OCI-LY1 (cell line): Measurements from ENCODE around the gene GBE1.

ENCODE experiments used
- H2AFZ ChIP-seq: fragments of 200-600 bp; sonication (generic), shearing (Covaris generic); 2 replicates; pipeline ENCODE4 v1.6.0; 2014; ENCODE audit warnings: antibody characterized with exemption, mild to moderate bottlenecking, low read length
- H3F3A ChIP-seq: fragments of 200-600 bp; sonication (generic), shearing (Covaris generic); 2 replicates; pipeline ENCODE4 v1.6.0; 2014; ENCODE audit warnings: mild to moderate bottlenecking, antibody characterized with exemption, low read length, moderate library complexity; ENCODE audit not compliant: insufficient read depth
- H3K27ac ChIP-seq: fragments of 200-600 bp; sonication (generic); 2 replicates; pipeline ENCODE4 v1.5.1; 2014; ENCODE audit warnings: low read length, mixed run types, mild to moderate bottlenecking, low read depth; ENCODE audit not compliant: poor library complexity, severe bottlenecking
- H3K27me3 ChIP-seq: fragments of 200-600 bp; sonication (generic); 2 replicates; pipeline ENCODE4 v1.6.0; 2014; ENCODE audit warnings: antibody characterized with exemption, mild to moderate bottlenecking, low read length, moderate library complexity; ENCODE audit not compliant: insufficient read depth
- H3K36me3 ChIP-seq: fragments of 200-600 bp; sonication (generic); 2 replicates; pipeline ENCODE4 v1.6.1; 2014; ENCODE audit warnings: mild to moderate bottlenecking, antibody characterized with exemption, low read length, moderate library complexity, mixed read lengths; ENCODE audit not compliant: insufficient read depth
- H3K4me1 ChIP-seq: fragments of 200-600 bp; sonication (generic); 2 replicates; pipeline ENCODE4 v1.5.1; 2014; ENCODE audit warnings: mild to moderate bottlenecking, low read length, moderate library complexity; ENCODE audit not compliant: insufficient read depth, severe bottlenecking
- H3K4me2 ChIP-seq: fragments of 200-600 bp; sonication (generic), shearing (Covaris generic); 2 replicates; pipeline ENCODE4 v1.6.1; 2014; ENCODE audit warnings: low read length
- H3K4me3 ChIP-seq: fragments of 200-600 bp; sonication (generic); 2 replicates; pipeline ENCODE4 v1.5.1; 2014; ENCODE audit warnings: low read length, low read depth, mild to moderate bottlenecking, mixed read lengths; ENCODE audit not compliant: poor library complexity, severe bottlenecking
- H3K79me2 ChIP-seq: fragments of 200-600 bp; shearing (Covaris generic); 2 replicates; pipeline ENCODE4 v1.6.1; 2016; ENCODE audit warnings: mixed run types, low read length, mixed read lengths; ENCODE audit not compliant: insufficient read depth
- H3K9ac ChIP-seq: fragments of 200-600 bp; sonication (generic), shearing (Covaris generic); 2 replicates; pipeline ENCODE4 v1.6.1; 2014; ENCODE audit warnings: mild to moderate bottlenecking, low read length, mixed read lengths
- H3K9me2 ChIP-seq: fragments of 200-600 bp; sonication (generic), shearing (Covaris generic); 2 replicates; pipeline ENCODE4 v1.6.1; 2014; ENCODE audit warnings: low read depth, mild to moderate bottlenecking, low read length, mixed read lengths
- H3K9me3 ChIP-seq: fragments of 200-600 bp; shearing (Covaris generic); 2 replicates; pipeline ENCODE4 v1.6.1; 2014; ENCODE audit warnings: low read length, mixed read lengths
- H4K20me1 ChIP-seq: fragments of 200-600 bp; sonication (generic), shearing (Covaris generic); 2 replicates; pipeline ENCODE4 v1.6.0; 2016; ENCODE audit warnings: mild to moderate bottlenecking, low read length; ENCODE audit not compliant: insufficient read depth
- CTCF ChIP-seq: fragments of 200-600 bp; sonication (generic), shearing (Covaris generic); IDR thresholded peaks from 2 replicates; pipeline ENCODE4 v1.5.1; 2017; ENCODE audit warnings: mild to moderate bottlenecking, antibody characterized with exemption, low read length, moderate library complexity, mixed read lengths
- EZH2 ChIP-seq: fragments of 200-600 bp; sonication (generic), shearing (Covaris generic); IDR thresholded peaks from 2 replicates; pipeline ENCODE4 v1.8.0; 2017; ENCODE audit warnings: borderline replicate concordance, mixed run types, mild to moderate bottlenecking, antibody characterized with exemption, low read length, moderate library complexity, mixed read lengths

GBE1 gene

GRCh38 chr3:81695302-81695701 lies 66.1 kb downstream of the GBE1 start:
- no peak overlapping the region for H2AFZ ChIP-seq
- no peaks in the 10 kb centered on the region for H3K9me2 ChIP-seq
- no peaks in the 10 kb centered on the region for H3K36me3 ChIP-seq
- TF ChIP-seq CTCF (no peak), EZH2 (no peak)
- H3K4me1 ChIP-seq: no peaks in the 10 kb centered on the region
- H3K4me3 ChIP-seq: no peak overlapping the region
- H3K4me2 ChIP-seq: no peak overlapping the region
- H3K9ac ChIP-seq: no peak overlapping the region
- H3K27me3 ChIP-seq: no peaks in the 10 kb centered on the region
- no peaks in the 10 kb centered on the region for H3F3A ChIP-seq
- H3K27ac ChIP-seq: no peak overlapping the region
- no peaks in the 10 kb centered on the region for H3K79me2 ChIP-seq
- no peaks in the 10 kb centered on the region for H3K9me3 ChIP-seq
- no peaks in the 10 kb centered on the region for H4K20me1 ChIP-seq

- H2AFZ ChIP-seq: no peak overlapping the region
- H3F3A ChIP-seq: no peaks in the 10 kb centered on the region
- H3K27me3 ChIP-seq: no peaks in the 10 kb centered on the region
- TF ChIP-seq CTCF (no peak), EZH2 (no peak)
- no peaks in the 10 kb centered on the region for H3K36me3 ChIP-seq
- H3K27ac ChIP-seq: no peak overlapping the region
- no peak overlapping the region for H3K4me3 ChIP-seq
- H3K9me2 ChIP-seq: no peaks in the 10 kb centered on the region
- no peaks in the 10 kb centered on the region for H3K79me2 ChIP-seq
- no peaks in the 10 kb centered on the region for H4K20me1 ChIP-seq
- no peaks in the 10 kb centered on the region for H3K4me1 ChIP-seq
- no peaks in the 10 kb centered on the region for H3K9me3 ChIP-seq
- no peak overlapping the region for H3K9ac ChIP-seq
- H3K4me2 ChIP-seq: no peak overlapping the region
Measured at GRCh38 chr3:81694662-81695061, 66.8 kb downstream of the GBE1 start.

- H3K4me2 ChIP-seq: no peak overlapping the region
Measured at GRCh38 chr3:81692766-81693165, 68.7 kb downstream of the GBE1 start.

More at GRCh38 chr3:81692766-81693165, 68.7 kb downstream of the GBE1 start:
- no peaks in the 10 kb centered on the region for H3K36me3 ChIP-seq
- H3K4me3 ChIP-seq: no peak overlapping the region
- no peaks in the 10 kb centered on the region for H3K27me3 ChIP-seq
- H3K9ac ChIP-seq: no peak overlapping the region
- no peak overlapping the region for H2AFZ ChIP-seq
- no peaks in the 10 kb centered on the region for H3F3A ChIP-seq
- H3K27ac ChIP-seq: no peak overlapping the region
- no peaks in the 10 kb centered on the region for H3K9me3 ChIP-seq
- H4K20me1 ChIP-seq: no peaks in the 10 kb centered on the region
- H3K79me2 ChIP-seq: no peaks in the 10 kb centered on the region
- H3K9me2 ChIP-seq: no peaks in the 10 kb centered on the region
- no peak for TF ChIP-seq CTCF
- no peak for TF ChIP-seq EZH2
- H3K4me1 ChIP-seq: no peaks in the 10 kb centered on the region
